HFF-Myc (cell line): ENCODE results near the gene MADD.

Source experiments
- DNase-seq: peaks from one replicate; pipeline ENCODE4 v3.0.0-alpha.2; 2011; ENCODE audit warnings: low read depth; ENCODE audit errors: extremely low read depth
- H3K4me3 ChIP-seq: replicated peaks from 2 replicates; pipeline ENCODE4 v1.5.1; 2011; ENCODE audit warnings: low read depth, mild to moderate bottlenecking, control low read depth, low read length
- CTCF ChIP-seq: IDR thresholded peaks from 2 replicates; pipeline ENCODE4 v1.5.1; 2012; ENCODE audit warnings: mild to moderate bottlenecking, low read depth, low read length, control low read depth; ENCODE audit errors: missing control alignments

The MADD gene

GRCh38 chr11:47271961-47272661, 2.2 kb downstream of the MADD start:
- DNase-seq = no peak
- no peak overlapping the region for H3K4me3 ChIP-seq
- no peak for TF ChIP-seq CTCF

- no peak for DNase-seq
- no peak for TF ChIP-seq CTCF
- H3K4me3 ChIP-seq = no peak overlapping the region
Observed at GRCh38 chr11:47272706-47273105, 2.8 kb downstream of the MADD start.

GRCh38 chr11:47274495-47275235, 4.7 kb downstream of the MADD start:
- DNase-seq = no peak
- TF ChIP-seq CTCF = no peak
- H3K4me3 ChIP-seq = no peak overlapping the region

GRCh38 chr11:47276923-47277322, 7.0 kb downstream of the MADD start:
- no peak overlapping the region for H3K4me3 ChIP-seq
- DNase-seq = no peak
- TF ChIP-seq CTCF = no peak

- H3K4me3 ChIP-seq = no peak overlapping the region
- TF ChIP-seq CTCF = no peak
- no peak for DNase-seq
Observed at GRCh38 chr11:47278058-47278457, 8.1 kb downstream of the MADD start.

- no peak overlapping the region for H3K4me3 ChIP-seq
- DNase-seq = no peak
- no peak for TF ChIP-seq CTCF
Observed at GRCh38 chr11:47278769-47279168, 8.8 kb downstream of the MADD start.
